K562 (cell line): Measurements from ENCODE around the gene HVCN1.

Experiments used
- CTCF ChIP-seq, 3 experiments: IDR thresholded peaks in 2 of 3; conservative IDR thresholded peaks in 1 of 3; 2 replicates each; pipeline ENCODE4 v1.5.1; 2011 to 2012; ENCODE audit warnings: low read length in 3 of 3, mild to moderate bottlenecking in 3 of 3, control low read depth in 2 of 3, improper control_type of control experiment in 1 of 3, inconsistent platforms in 1 of 3, low read depth in 1 of 3, mixed read lengths in 1 of 3, moderate library complexity in 1 of 3; ENCODE audit not compliant: insufficient read depth in 2 of 3
- MBD2 ChIP-seq: sonication (generic); IDR thresholded peaks from 2 replicates; pipeline ENCODE4 v1.6.1; 2016; ENCODE audit warnings: low read depth, borderline replicate concordance
- ZNF79 ChIP-seq: fragments of 250-450 bp; sonication (Bioruptor Pico); IDR thresholded peaks from 2 replicates; pipeline ENCODE4 v1.4.0; 2020; ENCODE audit warnings: low read depth, mild to moderate bottlenecking, moderate library complexity

- TF ChIP-seq CTCF (IDR thresholded peaks at IDR 0.05 in 2 of 3, conservative IDR thresholded peaks at IDR 0.05 in 1 of 3; ENCODE audit: insufficient read depth in 2 of 3, low read depth in 1 of 3, low read length in 3 of 3) = no peak
- no peak for TF ChIP-seq MBD2
- no peak for TF ChIP-seq ZNF79 (CRISPR knock-in tag)
Observed at GRCh38 chr12:110658878-110659277, 30.0 kb downstream of the HVCN1 start.
